AG04449 (cell line): ENCODE data around the gene GFOD1.
"Not testable (repeated sequence)": the region's sequence is repeated elsewhere in the genome, so short reads cannot be mapped to it uniquely, and the experiment has no call there.

Experiments used
- CTCF ChIA-PET: fragments of 350-600 bp; formaldehyde crosslinking; extraction: SDS; loops from one replicate; lab custom pipeline; 2021; ENCODE audit warnings: antibody characterized with exemption; lab: Yijun Ruan, JAX
- POLR2A ChIA-PET: fragments of 400-600, 350-600 bp; formaldehyde crosslinking; extraction: SDS; loops from one replicate; lab custom pipeline; 2020; ENCODE audit warnings: antibody characterized with exemption, inconsistent platforms; lab: Yijun Ruan, JAX
- DNase-seq: peaks from one replicate; pipeline ENCODE4 v3.0.0-alpha.2; 2010; ENCODE audit warnings: low read depth, low spot score
- H3K4me3 ChIP-seq: 2 replicates; pipeline ENCODE4 v1.5.1; 2011; ENCODE audit warnings: low read depth, mild to moderate bottlenecking, control low read depth, low read length
- TF ChIP-seq, protein P1 (sequence below): IDR thresholded peaks from one replicate; pipeline ENCODE4 v1.5.1; 2011; ENCODE audit warnings: mild to moderate bottlenecking, moderate library complexity, low read length, control low read depth, inconsistent platforms; ENCODE audit not compliant: insufficient read depth; ENCODE audit errors: missing control alignments

GFOD1 gene

DNA sequence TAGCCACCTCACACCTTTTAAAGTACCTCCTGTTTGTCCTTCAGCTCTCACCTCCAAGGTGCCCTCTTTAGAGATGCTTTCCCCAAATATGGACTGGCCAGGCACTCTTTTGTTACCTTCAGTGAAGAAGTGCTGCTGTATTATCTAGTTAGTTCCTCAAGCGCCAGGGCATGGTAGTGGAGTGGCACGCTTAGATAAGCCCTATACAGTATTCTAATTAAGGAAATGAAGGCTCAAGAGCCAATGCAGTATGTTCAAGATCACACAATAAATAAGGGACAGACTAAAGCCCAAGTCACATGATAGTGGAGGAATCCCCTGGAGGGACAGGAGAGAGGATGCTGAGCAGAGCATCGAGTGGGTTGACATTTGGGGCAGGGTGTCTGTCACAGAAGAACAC lies 28.5 kb upstream of the GFOD1 start:
- H3K4me3 ChIP-seq = no peak overlapping the region
- no peak for DNase-seq
- CTCF ChIA-PET = no interaction called here
- TF ChIP-seq, protein P1, sequence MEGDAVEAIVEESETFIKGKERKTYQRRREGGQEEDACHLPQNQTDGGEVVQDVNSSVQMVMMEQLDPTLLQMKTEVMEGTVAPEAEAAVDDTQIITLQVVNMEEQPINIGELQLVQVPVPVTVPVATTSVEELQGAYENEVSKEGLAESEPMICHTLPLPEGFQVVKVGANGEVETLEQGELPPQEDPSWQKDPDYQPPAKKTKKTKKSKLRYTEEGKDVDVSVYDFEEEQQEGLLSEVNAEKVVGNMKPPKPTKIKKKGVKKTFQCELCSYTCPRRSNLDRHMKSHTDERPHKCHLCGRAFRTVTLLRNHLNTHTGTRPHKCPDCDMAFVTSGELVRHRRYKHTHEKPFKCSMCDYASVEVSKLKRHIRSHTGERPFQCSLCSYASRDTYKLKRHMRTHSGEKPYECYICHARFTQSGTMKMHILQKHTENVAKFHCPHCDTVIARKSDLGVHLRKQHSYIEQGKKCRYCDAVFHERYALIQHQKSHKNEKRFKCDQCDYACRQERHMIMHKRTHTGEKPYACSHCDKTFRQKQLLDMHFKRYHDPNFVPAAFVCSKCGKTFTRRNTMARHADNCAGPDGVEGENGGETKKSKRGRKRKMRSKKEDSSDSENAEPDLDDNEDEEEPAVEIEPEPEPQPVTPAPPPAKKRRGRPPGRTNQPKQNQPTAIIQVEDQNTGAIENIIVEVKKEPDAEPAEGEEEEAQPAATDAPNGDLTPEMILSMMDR = no peak
- POLR2A ChIA-PET = no interaction called here

DNA sequence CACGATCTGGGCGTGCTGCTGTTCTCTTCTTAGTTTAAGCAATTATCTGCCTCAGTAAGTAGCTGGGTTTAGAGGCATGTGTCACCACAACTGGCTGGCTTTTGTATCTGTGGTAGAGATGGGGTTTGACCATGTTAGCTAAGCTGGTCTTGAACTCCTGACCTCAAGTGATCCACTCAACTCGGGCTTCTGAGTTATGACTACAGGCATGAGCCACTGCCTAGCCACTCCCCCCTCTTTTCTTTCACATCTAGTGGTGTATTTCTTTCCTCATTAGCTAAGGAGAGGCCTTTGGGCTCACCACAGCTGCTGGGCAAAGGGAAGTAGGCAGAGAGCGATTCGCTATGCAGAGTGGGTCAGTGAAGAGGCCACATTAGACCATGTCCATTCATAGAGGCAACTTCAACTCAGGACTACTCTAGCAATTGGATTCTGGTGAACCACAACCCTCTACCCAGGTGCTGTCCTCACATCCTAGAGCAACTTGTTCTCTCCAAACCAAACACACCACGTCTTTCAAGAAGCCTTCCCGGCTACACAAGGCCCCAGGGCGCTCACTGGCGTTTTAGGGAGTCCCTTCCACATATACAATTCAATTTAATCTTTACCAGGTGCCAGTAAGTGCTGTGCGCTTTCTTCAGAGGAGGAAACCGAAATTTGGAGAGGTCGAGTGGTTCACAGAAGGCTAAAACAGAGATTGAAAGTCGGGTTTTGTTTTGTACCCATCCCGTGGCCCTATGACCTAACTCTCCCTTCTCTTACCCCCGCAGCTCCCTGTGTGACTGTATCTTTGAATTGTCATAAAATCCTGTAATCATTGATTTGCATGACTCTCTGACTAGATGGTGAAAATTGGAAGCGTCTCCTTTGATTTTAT lies 26.5 kb upstream of the GFOD1 start:
- DNase-seq = no peak
- ChIA-PET POLR2A (interaction anchor here (0.6 kb wide), 1 partner anchor 1228 kb away, joined by 3 read pairs; no protein-coding TSS in a partner anchor), CTCF (interaction anchor here (1.0 kb wide), 1 partner anchor 18 kb away, joined by 3 read pairs; no protein-coding TSS in a partner anchor)
- TF ChIP-seq, protein P1 = no peak
- no peak overlapping the region for H3K4me3 ChIP-seq

DNA sequence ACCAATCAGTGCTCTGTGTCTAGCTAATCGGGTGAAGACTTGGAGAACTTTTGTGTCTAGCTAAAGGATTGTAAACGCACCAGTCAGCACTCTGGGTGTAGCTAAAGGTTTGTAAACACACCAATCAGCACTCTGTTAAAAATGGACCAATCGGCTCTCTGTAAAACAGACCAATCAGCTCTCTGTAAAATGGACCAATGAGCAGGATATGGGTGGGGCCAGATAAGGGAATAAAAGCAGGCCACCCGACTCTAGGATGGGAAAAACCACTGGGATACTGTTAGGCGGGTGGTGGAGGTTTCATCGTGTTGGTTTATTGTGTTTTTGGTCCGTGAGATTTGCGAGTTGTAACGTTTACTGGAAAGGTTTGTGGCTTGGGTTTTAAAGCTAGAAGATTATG lies 25.5 kb upstream of the GFOD1 start:
- CTCF ChIA-PET = no interaction called here
- POLR2A ChIA-PET = no interaction called here
- no peak for DNase-seq
- H3K4me3 ChIP-seq = no peak overlapping the region
- TF ChIP-seq, protein P1 = no peak

DNA sequence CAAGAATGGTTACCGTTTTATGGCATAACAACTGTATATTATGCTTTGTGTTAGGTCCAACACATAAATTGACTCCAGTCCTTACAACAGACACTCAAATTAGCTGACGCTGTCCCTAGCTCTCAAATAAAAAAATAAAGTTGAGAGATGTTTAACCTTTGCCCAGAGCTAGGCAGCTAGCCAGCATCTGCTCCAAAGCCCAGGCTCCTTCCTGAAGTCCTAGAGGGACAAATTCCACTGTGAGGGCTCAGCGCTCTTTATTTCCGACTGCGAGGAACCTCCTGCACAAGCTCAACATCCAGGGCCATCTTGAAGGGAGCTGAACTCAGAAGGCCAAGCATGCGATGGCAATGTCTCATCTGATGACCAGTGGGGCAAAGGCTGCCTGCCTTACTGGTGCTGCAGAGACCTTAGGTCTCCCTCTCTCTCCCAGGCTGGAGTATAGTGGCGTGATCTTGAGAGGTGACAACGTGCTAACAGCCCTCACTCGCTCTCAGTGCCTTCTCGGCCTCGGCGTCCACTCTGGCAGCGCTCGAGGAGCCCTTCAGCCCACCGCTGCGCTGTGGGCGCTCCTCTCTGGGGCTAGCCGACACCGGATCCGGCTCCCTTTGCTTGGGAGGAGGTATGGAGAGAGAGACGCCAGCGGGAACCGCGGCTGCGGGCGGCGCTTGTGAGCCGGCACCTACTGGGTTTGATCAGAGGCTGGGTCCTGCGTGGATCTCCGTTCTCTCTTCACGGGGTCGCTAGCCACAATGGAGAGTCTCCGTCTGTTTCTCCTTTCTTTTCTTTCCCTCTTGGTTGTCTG lies 24.7 kb upstream of the GFOD1 start:
- TF ChIP-seq, protein P1 = no peak
- POLR2A ChIA-PET = no interaction called here
- no peak overlapping the region for H3K4me3 ChIP-seq
- CTCF ChIA-PET = interaction anchor here (1.1 kb wide), 1 partner anchor 63 kb away, joined by 6 read pairs; the partner anchor contains the start of gene SIRT5
- DNase-seq = no peak

DNA sequence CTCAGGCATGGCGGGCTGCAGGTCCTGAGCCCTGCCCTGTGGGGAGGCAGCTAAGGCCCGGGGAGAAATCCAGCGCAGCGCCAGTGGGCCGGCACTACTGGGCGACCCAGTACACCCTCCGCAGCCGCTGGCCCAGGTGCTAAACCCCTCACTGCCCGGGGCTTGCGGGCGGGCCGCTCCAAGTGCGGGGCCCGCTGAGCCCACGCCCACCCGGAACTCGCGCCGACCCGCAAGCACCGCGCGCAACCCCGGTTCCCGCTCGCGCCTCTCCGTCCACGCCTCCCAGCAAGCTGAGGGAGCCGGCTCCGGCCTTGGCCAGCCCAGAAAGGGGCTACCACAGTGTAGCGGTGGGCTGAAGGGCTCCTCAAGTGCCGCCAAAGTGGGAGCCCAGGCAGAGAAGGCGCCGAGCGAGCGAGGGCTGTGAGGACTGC lies 23.8 kb upstream of the GFOD1 start:
- DNase-seq, POLR2A ChIA-PET, H3K4me3 ChIP-seq: not testable (repeated sequence)
- CTCF ChIA-PET = interaction anchor here (1.1 kb wide), 1 partner anchor 64 kb away, joined by 6 read pairs; the partner anchor contains the start of gene SIRT5

DNA sequence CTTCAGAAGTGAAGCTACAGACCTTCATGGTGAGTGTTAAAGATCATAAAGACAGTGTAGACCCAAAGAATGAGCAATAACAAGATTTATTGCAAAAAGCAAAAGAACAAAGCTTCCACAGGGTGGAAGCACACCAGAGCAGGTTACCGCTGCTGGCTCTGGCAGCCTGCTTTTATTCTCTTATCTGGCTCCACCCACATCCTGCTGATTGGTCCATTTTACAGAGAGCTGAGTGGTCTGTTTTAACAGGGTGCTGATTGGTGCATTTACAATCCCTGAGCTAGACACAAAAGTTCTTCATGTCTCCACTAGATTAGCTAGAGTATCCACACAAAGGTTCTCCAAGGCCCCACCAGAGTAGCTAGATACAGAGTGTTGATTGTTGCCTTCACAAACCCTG lies 23.0 kb upstream of the GFOD1 start:
- DNase-seq, H3K4me3 ChIP-seq, POLR2A ChIA-PET: not testable (repeated sequence)
- CTCF ChIA-PET = interaction anchor here (0.6 kb wide), 1 partner anchor 28 kb away, joined by 3 read pairs; no protein-coding TSS in a partner anchor
